GM12891 (cell line): Measurements from ENCODE around the gene TUBB2A.

ENCODE experiments used
- DNase-seq: peaks from one replicate; pipeline ENCODE4 v3.0.0; 2011; ENCODE audit warnings: low spot score; ENCODE audit not compliant: insufficient read length
- FAIRE-seq: peaks from 2 replicates; lab custom pipeline; 2011; peaks lifted over from hg19 to GRCh38; lab: Jason Lieb, UNC
- PAX5 ChIP-seq: IDR thresholded peaks from 2 replicates; pipeline ENCODE4 v1.6.1; 2011; ENCODE audit warnings: low read length, moderate library complexity, mild to moderate bottlenecking; ENCODE audit not compliant: insufficient read depth, severe bottlenecking
- POLR2A ChIP-seq: IDR thresholded peaks from 2 replicates; pipeline ENCODE4 v1.6.1; 2011; ENCODE audit warnings: low read depth, low read length, control low read depth
- POLR2AphosphoS5 ChIP-seq: IDR thresholded peaks from 2 replicates; pipeline ENCODE4 v1.6.1; 2011; ENCODE audit warnings: low read depth, low read length, control low read depth
- POU2F2 ChIP-seq: IDR thresholded peaks from 2 replicates; pipeline ENCODE4 v1.6.1; 2011; ENCODE audit warnings: low read depth, mild to moderate bottlenecking, control low read depth, low read length, moderate library complexity
- SPI1 ChIP-seq: IDR thresholded peaks from 2 replicates; pipeline ENCODE4 v1.6.1; 2011; ENCODE audit warnings: low read depth, low read length, control low read depth
- TAF1 ChIP-seq: IDR thresholded peaks from 2 replicates; pipeline ENCODE4 v1.6.1; 2011; ENCODE audit warnings: low read depth, low read length, control low read depth

The TUBB2A gene

GRCh38 chr6:3137057-3137777 lies 20.1 kb downstream of the TUBB2A start:
- TF ChIP-seq TAF1 = no peak
- no peak for TF ChIP-seq SPI1
- TF ChIP-seq POLR2AphosphoS5 = no peak
- no peak for TF ChIP-seq POLR2A
- TF ChIP-seq POU2F2 = no peak
- TF ChIP-seq PAX5 = no peak
- no peak for DNase-seq
- FAIRE-seq = no peak

- DNase-seq (no peak), FAIRE-seq (no peak)
- TF ChIP-seq TAF1 (no peak), POU2F2 (no peak), POLR2A (no peak), POLR2AphosphoS5 (no peak), SPI1 (no peak), PAX5 (no peak)
These were observed 20.9 kb downstream of the TUBB2A start for GRCh38 chr6:3136292-3137011.

GRCh38 chr6:3135668-3136291 lies 21.6 kb downstream of the TUBB2A start:
- FAIRE-seq (no peak), DNase-seq (no peak)
- TF ChIP-seq POU2F2 = no peak
- TF ChIP-seq SPI1 = no peak
- TF ChIP-seq TAF1 = no peak
- no peak for TF ChIP-seq POLR2A
- no peak for TF ChIP-seq POLR2AphosphoS5
- no peak for TF ChIP-seq PAX5

GRCh38 chr6:3133515-3133914 lies 23.8 kb downstream of the TUBB2A start:
- no peak for FAIRE-seq
- no peak for TF ChIP-seq PAX5
- TF ChIP-seq POLR2AphosphoS5 = no peak
- no peak for TF ChIP-seq POLR2A
- TF ChIP-seq TAF1 = no peak
- TF ChIP-seq POU2F2 = no peak
- no peak for TF ChIP-seq SPI1
- no peak for DNase-seq

GRCh38 chr6:3131695-3132094 lies 25.6 kb downstream of the TUBB2A start:
- TF ChIP-seq POLR2AphosphoS5 (no peak), POU2F2 (no peak), TAF1 (no peak), PAX5 (no peak), POLR2A (no peak), SPI1 (no peak)
- FAIRE-seq (no peak), DNase-seq (no peak)

- FAIRE-seq = no peak
- DNase-seq = no peak
- TF ChIP-seq TAF1 = no peak
- no peak for TF ChIP-seq POLR2A
- no peak for TF ChIP-seq POU2F2
- no peak for TF ChIP-seq PAX5
- TF ChIP-seq POLR2AphosphoS5 = no peak
- no peak for TF ChIP-seq SPI1
These were observed 28.8 kb downstream of the TUBB2A start for GRCh38 chr6:3128356-3129108.

- FAIRE-seq (no peak), DNase-seq (no peak)
- no peak for TF ChIP-seq TAF1
- no peak for TF ChIP-seq POLR2AphosphoS5
- TF ChIP-seq POU2F2 = no peak
These were observed 31.5 kb downstream of the TUBB2A start for GRCh38 chr6:3125815-3126214.

- DNase-seq (no peak), FAIRE-seq (peak; percentile 40)
- TF ChIP-seq POU2F2 (no peak), TAF1 (no peak), PAX5 (peak; percentile 39), POLR2AphosphoS5 (no peak), POLR2A (no peak)
These were observed 32.7 kb downstream of the TUBB2A start for GRCh38 chr6:3124667-3125066.
